Prostate gland (tissue), 2 donors: ENCODE data around the gene POLQ.

Experiments
- CTCF ChIP-seq, 4 experiments: fragments of 200-600 bp in 2 of 4; fragments of 450-650 bp in 2 of 4; sonication (generic) in 2 of 4; IDR thresholded peaks; 1 replicate in 3 of 4; 2 replicates in 1 of 4; pipeline ENCODE4 v1.5.1; 2016 to 2019; ENCODE audit warnings: antibody characterized with exemption in 4 of 4, mild to moderate bottlenecking in 2 of 4, moderate library complexity in 2 of 4
- POLR2A ChIP-seq: fragments of 450-650 bp; IDR thresholded peaks from one replicate; pipeline ENCODE4 v1.6.1; 2016; ENCODE audit warnings: antibody characterized with exemption, mild to moderate bottlenecking

DNA sequence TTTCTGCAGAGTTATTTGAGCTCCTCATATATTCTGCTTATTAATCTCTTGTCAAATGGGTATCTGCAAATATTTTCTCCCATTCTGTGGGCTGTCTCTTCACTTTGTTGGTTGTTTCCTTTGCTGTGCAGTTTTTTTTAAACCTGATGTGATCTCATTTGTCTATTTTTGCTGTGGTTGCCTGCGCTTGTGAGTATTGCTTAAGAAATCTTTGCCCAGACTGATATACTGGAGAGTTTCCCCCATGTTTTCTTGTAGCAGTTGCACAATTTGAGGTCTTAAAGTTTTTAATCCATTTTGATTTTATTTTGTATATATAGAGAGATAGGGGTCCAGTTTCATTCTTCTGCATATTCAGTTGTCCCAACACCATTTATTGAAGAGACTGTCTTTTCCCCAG is 102.3 kb downstream of the POLQ start:
- TF ChIP-seq CTCF (IDR thresholded peaks at IDR 0.05) = no peak
- no peak for TF ChIP-seq POLR2A
